ENCODE data around the gene MTA1.

MTA1 gene

DNA sequence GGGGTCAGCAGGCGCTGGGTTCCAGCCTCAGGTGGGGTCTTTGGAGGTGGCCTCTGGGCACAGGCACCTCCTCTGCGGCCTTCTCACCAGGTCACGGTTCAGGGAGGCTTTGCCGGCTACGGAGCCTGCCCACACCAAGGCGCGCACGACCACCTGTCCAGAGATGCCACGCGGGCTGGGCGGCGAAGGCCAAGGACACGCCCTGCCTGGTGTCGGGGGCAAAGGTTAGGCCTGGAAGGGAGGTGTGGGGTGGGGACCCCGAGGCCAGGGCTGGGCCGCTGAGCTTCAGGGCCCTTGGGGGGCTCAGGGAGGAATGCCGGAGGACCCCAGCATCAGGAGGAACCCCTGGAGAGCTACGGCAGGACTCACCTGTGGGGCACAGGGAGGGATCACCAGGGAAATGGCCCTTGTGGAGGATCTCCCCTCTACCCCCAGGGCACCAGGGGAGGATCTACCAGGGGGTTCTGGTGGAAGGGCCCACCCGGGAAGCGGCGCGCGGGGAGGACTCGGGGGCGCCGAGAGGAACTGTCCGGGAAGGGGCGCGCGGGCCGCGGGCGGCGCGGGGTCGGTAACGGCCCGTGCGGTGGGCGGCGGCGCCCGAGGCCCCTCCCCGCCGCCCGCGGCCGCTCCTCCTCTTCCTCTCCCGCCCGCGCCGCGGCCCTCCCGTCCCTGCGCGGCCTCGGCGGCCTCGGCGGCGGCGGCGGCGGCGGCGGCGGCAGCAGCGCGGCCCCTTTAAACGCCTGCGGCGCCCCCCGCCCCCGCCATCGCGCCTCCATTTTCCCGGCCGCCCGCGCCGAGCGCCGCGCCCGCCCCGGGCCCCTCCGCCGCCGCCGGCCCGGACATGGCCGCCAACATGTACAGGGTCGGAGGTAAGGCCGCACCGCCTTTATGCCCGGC, at the start of gene MTA1:
Gene MTA1 (plus strand): TSS at position 633 of the 897 bp plus-strand sequence. CDS start 209 bp downstream, at position 842.
- POLR2A ChIA-PET (ENCODE audit: low non-redundant PET): interaction anchor here (0.5 kb wide), 1 partner anchor 96 kb away, joined by 3 read pairs; no protein-coding TSS in a partner anchor
- peak within 1 kb of the TSS; percentile 80 for H3K27ac ChIP-seq
- peak; percentile 44 for DNase-seq (ENCODE audit: low spot score)
- TF ChIP-seq, protein P1, sequence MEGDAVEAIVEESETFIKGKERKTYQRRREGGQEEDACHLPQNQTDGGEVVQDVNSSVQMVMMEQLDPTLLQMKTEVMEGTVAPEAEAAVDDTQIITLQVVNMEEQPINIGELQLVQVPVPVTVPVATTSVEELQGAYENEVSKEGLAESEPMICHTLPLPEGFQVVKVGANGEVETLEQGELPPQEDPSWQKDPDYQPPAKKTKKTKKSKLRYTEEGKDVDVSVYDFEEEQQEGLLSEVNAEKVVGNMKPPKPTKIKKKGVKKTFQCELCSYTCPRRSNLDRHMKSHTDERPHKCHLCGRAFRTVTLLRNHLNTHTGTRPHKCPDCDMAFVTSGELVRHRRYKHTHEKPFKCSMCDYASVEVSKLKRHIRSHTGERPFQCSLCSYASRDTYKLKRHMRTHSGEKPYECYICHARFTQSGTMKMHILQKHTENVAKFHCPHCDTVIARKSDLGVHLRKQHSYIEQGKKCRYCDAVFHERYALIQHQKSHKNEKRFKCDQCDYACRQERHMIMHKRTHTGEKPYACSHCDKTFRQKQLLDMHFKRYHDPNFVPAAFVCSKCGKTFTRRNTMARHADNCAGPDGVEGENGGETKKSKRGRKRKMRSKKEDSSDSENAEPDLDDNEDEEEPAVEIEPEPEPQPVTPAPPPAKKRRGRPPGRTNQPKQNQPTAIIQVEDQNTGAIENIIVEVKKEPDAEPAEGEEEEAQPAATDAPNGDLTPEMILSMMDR (conservative IDR thresholded peaks at IDR 0.05; ENCODE audit: low read depth): no peak
- CTCF ChIA-PET: interaction anchor here (0.6 kb wide), 1 partner anchor 220 kb away, joined by 6 read pairs; no protein-coding TSS in a partner anchor

DNA sequence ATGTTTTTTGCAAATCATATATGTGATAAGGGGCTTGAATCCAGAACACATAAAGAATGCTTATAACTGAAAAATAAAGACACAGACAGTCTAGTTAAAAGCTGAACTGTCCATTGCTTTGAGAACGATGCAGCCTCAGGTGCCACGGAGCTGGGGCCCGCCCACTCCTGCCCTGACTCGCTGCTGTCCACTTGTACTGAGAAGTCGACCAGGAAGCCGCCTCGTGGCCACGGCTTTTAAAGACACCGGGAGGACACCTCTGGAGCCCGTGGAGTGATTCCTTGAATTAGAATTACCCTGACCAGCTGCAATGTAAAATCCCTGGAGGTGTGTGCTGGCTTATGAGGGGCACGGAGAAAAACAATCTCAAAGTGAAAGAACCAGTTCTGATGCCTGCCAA, 45.2 kb upstream of the MTA1 start:
- H3K27ac ChIP-seq: no peak overlapping the region
- CTCF ChIA-PET: interaction anchor here (0.7 to 1.4 kb wide), 4 partner anchors 13 to 162 kb away, joined by 3 to 7 read pairs (median 3); no protein-coding TSS in a partner anchor
- DNase-seq (ENCODE audit: low spot score): peak; percentile 52
- POLR2A ChIA-PET (ENCODE audit: low non-redundant PET): no interaction called here
- TF ChIP-seq, protein P1 (conservative IDR thresholded peaks at IDR 0.05; ENCODE audit: low read depth): no peak; the same call in 1 of the 2 replicates

DNA sequence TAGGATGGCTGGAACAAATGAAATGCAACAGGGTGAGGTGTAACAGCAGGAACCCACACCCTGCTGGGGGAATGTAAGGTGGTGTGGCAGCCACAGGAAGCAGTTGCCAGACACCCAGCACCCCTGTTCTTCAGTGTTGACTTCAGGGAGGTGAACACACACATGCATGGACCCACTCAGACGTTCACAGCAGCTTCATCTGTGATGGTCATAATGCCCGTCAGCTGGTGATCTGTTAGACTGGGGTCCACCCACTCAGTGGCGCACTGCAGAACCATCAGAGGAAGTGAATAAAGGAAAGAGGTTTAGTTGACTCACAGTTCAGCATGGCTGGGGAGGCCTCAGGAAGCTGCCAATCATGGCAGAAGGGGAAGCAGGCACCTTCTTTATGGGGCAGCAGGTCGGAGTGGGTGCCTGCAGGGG, 44.0 kb upstream of the MTA1 start:
- H3K27ac ChIP-seq: no peak overlapping the region
- ChIA-PET CTCF (no interaction called here), POLR2A (ENCODE audit: low non-redundant PET) (no interaction called here)
- no peak for DNase-seq (ENCODE audit: low spot score)
- TF ChIP-seq, protein P1 (conservative IDR thresholded peaks at IDR 0.05; ENCODE audit: low read depth): no peak

DNA sequence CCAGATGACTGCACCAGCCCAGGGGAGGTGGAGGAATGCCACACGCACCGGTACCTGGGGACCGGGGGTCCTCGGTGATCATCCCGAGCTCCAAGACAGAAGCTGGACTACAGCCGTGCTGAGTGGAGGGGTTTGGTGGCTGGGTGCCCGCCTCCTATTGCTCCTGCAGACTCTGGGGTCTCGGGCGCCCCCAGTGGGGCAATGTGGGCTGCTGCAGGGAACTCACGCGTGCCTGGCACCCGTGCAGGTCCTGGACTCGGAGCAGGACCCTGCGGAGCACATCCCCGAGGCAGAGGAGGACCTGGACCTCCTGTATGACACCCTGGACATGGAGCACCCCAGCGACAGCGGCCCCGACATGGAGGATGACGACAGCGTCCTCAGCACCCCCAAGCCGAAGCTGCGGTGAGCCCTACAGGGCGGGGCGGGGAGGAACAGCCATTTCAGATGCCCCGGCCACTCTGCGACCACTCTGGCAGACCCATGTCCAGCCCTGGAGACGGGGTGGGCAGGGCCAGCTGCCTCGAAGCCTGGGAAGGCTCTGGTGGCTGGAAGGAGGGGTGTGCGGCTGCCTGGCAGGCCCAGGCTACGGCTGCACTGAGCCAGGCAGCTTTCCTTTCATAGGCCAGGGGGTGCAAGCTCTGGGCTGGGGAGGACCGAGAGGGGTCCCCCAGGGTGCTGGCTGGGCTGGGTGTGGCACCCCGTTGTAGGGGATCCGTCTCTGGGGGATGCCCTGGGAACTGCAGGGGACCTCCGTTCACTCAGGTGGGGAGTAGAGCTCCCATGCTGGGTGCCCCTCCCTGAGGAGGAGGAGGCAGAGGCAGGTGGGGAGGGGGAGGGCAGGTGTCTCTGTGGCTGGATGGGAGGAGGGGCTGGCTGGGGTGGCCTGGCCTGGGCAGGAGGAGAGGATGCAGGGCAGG, 42.8 kb upstream of the MTA1 start:
- POLR2A ChIA-PET (ENCODE audit: low non-redundant PET): no interaction called here
- no peak overlapping the region for H3K27ac ChIP-seq
- DNase-seq (ENCODE audit: low spot score): no peak
- TF ChIP-seq, protein P1 (conservative IDR thresholded peaks at IDR 0.05; ENCODE audit: low read depth): no peak
- CTCF ChIA-PET: no interaction called here

DNA sequence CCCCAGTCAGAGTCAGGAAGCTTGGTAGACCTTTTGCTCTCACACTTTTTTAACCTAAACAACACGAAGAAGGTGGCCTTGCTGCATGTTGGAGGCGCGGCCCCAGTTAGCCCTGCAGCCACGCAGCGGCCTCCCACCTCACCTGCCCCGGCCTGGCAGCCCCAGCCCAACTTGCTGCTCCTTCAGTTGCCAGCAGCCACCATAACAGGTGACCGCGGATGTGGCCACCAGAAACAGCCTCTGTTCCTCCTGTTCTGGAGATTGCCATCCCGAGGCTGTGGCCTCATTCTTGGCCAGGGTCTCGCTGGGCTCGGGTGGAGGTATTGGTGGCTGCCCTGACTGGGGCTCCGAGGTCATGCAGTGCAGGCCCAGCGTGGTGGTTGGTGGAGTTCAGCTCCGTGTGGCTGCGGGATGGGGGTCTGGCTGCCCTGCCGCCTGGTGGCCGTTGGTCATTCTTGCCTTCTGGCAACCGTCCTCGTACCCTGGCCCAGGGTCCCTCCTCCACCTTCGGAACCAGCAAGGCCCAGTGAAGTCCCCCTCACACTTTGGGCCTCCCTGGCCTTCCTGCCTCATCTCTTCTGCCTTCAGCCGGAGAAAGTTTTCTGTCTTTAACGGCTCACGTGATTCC, 42.0 kb upstream of the MTA1 start:
- no peak for DNase-seq (ENCODE audit: low spot score)
- no peak overlapping the region for H3K27ac ChIP-seq
- TF ChIP-seq, protein P1 (conservative IDR thresholded peaks at IDR 0.05; ENCODE audit: low read depth): no peak
- ChIA-PET CTCF (no interaction called here), POLR2A (ENCODE audit: low non-redundant PET) (no interaction called here)

DNA sequence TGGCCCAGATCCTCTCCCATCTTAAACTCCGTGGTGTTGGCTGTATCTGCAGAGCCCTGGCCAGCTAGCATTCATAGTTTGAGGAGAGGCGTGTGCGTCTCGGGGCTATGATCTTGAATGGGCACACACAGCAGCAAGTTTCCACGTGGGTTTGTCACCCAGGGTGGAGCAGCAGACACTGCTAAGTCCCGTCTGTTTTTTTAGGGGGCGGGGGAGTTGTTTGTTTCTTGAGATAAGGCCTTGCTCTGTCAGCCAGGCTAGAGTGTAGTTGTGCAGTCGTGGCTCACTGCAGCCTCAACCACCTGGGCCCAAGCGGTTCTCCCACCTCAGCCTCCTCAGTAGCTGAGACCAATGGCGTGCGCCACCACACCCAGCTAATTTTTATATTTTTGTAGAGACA, 41.4 kb upstream of the MTA1 start:
- TF ChIP-seq, protein P1 (conservative IDR thresholded peaks at IDR 0.05; ENCODE audit: low read depth): no peak
- 0 out of 2 replicates have a peak overlapping the region, but pooled peaks have one; percentile 2 for H3K27ac ChIP-seq
- ChIA-PET CTCF (no interaction called here), POLR2A (ENCODE audit: low non-redundant PET) (no interaction called here)
- no peak for DNase-seq (ENCODE audit: low spot score)
